IPS-18c (cell line): ENCODE results near the gene CHRNA4.
"Not testable (repeated sequence)": the region's sequence is repeated elsewhere in the genome, so short reads cannot be mapped to it uniquely, and the experiment has no call there.

Experiments
- H3K4me3 ChIP-seq: 2 replicates; pipeline ENCODE4 v1.7.0; 2013; ENCODE audit warnings: low read depth, mild to moderate bottlenecking, low read length, moderate library complexity; ENCODE audit not compliant: insufficient read depth
- H3K9me3 ChIP-seq: one replicate; pipeline ENCODE4 v1.6.1; 2013; ENCODE audit warnings: mild to moderate bottlenecking, low read length, moderate library complexity; ENCODE audit not compliant: control insufficient read depth, insufficient read depth

CHRNA4 gene

DNA sequence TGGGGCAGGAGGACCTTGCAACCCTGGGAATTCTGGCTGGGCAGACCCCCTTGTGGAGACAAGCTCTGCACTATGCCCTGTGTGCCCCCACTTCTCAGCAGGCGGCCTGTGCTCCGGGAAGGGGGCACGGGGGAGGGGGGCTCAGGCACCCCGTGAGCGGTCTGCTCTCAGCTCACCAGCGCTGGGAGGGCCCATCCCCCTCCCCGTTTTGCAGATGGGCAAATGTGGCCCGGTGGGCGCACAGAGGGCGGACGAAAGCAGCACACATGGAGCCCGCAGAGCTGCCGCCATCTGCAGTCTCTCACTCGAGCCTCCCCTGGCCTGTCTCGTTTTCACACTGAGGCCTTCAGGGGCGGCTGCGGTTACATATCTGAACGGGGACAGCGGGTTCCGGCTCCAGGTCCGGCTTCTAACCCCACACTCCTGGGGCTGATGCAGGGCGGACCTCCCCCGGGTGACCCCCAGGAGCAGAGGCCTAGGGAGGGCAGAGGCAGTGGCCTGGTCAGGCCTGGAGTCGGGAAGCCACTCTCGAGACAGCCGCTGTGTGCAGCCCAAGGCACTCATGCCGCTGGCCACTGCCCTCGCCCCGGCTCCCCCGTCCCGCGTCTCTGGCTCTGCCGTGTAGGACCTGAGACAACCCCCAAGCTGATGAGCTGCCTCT is 13.9 kb downstream of the CHRNA4 start:
- Histone ChIP-seq H3K4me3 (no peak overlapping the region), H3K9me3 (no peaks in the 10 kb centered on the region)

DNA sequence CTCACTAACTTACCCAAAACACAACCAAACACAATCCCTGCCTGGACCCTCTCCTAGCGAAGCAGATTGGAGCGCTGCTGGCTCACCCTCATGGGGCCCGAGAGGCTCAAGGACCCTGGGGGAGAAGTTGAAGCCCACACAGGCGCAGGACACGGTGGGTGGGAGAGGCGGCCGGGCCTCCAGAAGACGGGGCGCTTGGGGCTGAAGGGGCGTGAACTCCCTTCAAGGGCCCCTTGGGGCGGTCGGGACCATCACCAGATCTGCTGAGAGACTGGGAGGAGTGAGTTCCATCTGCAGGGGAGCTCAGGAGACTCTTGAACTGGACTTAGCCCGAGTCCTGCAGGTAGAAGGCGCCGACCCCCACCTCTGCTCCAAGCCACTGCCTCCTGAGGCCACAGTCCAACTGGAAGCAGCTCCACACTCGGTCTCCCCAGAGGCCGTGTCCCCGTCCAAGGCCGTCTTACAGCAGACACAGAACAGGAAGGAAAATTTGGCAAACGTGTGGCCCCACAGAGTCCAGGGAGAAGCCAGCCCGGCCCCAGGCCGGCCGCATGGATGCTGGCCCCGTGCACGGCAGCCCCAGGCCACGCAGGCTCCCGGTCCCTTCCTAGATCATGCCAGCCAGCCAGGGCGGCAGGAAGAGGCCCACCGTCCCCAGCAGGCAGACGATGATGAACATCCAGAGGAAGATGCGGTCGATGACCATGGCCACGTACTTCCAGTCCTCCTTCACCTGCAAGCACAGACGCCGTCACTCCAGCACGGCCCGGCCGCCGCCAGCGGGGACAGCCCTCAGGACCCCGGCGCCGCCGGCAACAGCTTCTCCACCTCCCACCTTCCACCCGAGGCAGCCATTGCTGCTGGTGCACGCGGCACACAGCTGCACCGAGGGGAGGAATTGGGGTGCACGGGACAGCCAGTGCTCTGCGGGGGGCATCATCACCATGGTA is 14.7 kb downstream of the CHRNA4 start:
- H3K9me3 ChIP-seq, result no peaks in the 10 kb centered on the region
- no peak overlapping the region for H3K4me3 ChIP-seq

DNA sequence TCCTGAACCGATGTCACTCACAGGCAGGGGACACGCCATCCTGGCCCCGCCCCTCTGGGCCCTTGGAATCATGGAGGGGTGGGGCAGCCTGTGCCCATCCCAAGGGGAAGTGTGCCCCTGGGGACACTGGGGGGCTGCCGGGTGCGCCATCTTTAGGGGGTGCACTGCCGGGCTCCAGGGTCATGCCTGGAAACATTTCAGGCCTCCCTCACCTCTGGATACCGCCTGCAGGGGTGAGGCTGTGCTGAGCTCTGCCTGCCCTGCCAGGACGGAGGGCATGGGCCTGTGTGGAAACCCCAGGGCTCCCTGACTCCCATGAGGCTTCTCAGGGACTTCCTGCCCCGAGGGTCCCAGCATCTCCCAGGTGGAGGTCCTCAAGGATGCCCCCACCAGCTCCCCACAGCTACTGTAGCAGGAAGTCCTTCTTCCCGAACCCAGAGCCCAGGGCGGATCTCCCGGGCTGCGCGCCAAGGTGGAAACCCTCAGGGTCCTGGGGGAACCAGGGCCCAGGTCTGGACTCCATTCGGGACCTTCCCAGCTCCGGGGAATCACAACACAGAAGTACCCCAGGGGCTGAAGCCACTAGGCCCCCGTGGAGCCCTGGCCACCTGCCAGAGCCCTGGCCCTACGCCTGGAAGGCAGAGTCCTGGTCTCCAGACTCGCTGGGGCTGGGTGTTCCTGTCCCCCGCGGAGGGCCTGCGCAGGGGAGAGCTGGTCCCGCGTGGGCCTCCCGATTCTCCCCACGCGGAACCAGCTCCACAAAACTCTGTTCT is 15.6 kb downstream of the CHRNA4 start:
- Histone ChIP-seq H3K9me3 (no peaks in the 10 kb centered on the region), H3K4me3 (no peak overlapping the region)

DNA sequence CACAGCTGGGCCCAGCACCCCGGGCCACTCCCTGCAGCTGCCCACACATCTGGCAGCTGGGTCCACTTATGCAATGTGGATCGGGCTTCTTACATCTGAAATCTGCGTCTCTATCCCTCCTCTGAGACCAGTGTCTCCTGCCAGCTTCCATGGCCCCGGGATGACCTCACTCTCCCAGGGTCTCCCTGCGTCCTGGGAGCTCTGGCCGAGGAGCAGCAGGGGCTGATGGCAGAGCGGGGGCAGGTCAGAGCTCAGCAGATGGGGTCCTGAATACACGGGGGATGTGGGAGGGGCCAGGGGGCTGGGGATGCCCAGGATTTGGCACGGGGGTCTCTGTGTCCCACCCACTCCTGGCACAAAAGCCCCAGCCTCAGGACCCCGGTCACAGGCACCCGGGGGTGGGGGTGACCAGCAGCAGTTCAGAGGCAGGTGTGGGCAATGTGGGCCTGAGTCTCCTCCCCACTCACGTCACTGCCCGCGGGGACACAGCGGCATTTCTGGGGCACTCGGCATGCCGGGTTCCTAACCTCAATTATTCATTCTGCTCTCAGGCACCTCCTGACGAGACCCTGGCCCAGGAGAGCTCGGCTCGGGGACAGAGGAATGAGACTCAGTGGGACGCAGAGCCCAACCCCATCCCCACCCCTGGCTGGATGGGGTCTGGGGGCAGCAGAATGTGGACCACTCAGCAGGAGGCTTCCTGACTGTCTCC is 16.4 kb downstream of the CHRNA4 start:
- Histone ChIP-seq H3K9me3 (no peaks in the 10 kb centered on the region), H3K4me3 (no peak overlapping the region)

DNA sequence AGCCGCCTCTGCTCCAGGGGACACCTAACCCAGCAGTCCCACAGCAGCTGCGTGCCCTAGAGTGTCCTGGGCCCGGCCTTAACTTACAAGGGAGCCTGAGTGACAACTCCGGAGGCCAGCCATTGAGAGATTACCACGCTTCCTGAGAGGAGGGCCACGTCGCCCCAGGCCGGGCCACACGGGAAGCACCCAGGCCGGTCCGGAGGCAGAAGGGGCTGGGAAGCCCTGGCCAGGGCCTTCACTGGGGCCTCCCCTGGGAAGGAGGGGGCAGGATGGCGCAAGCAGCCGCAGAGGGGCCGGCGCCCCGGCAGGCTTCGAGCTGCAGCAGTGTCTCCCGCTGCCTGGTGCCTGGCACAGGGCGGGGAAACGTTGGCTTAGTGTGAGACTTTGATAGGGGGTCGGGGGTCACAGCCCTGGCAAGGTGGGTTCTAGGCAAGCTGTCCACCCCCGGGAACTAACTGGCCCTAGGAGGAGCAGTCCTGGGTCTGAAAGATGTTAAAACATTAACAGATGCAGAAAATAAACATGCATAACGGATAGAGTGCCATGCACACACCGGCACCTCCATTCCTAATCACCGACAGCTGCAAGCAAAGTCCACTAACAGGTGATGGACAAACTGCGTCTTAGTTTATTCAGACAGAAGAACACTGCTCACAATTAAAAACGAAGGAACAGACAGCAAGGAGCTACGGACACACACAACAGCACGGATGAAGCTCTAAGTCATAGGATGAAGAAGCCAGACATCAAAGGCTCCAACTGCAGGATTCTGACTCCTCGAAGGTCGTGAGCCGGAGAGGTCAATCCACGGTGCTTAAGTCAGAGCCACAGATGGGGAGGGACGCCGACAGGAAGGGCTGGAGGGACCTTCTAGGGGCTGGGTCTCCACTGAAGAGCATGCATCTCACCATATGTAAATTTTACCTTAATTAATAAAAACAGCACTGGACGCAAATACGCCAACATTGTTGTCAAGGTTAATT is 17.4 kb downstream of the CHRNA4 start:
- no peak overlapping the region for H3K4me3 ChIP-seq
- no peaks in the 10 kb centered on the region for H3K9me3 ChIP-seq

DNA sequence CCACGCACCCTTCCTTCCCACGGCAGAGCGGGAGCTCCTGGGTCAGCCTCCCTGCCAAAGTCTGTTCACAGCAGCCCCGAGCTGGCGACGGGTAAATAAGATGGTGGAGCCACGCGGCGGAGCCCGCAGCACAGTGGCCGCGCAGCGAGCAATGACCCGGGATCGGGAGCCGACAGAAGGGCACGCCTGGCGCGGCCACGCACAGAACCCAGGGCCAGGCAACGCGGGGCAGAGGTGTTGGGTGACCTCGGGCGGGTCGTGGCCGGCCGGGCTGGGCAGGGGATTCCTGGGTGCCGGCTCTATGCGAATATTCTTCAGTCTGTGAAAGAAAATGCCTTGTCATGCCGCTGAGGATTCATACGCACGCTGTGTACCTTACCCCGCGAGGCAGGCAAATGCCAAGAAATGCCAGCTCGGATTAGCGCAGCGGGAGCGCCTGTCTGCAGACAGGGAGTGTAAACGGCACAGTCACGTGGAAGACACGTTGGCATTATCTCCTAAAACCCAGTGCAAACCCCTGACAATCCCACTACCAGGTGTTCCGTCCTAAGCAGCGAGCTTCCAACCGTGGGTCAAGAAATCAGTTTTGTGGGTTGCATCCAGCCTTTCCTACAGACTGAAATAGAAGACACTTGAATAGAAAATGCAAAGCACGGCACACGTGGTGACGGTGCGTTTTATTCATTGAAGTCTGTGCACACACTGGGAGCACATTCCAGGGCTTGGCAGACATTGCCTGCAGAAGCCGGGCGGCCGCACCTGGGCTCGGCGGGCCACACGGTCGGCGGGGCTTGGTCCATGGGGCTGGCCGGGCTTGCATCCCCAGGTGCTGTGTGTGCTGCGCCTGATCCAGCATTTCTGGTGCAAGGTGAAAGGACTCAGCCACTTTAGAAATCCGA is 18.3 kb downstream of the CHRNA4 start:
- Histone ChIP-seq H3K4me3 (no peak overlapping the region), H3K9me3 (no peaks in the 10 kb centered on the region)

DNA sequence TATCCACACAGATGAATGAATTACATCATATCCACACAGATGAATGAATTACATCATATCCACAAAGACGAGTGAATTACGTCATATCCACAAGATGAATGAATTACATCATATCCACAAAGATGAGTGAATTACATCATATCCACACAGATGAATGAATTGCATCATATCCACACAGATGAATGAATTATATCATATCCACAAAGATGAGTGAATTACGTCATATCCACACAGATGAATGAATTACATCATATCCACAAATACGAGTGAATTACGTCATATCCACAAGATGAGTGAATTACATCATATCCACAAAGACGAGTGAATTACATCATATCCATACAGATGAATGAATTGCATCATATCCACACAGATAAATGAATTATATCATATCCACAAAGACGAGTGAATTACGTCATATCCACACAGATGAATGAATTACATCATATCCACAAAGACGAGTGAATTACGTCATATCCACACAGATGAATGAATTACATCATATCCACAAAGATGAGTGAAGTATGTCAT is 20.9 kb downstream of the CHRNA4 start:
- H3K4me3 ChIP-seq, result not testable (repeated sequence)

DNA sequence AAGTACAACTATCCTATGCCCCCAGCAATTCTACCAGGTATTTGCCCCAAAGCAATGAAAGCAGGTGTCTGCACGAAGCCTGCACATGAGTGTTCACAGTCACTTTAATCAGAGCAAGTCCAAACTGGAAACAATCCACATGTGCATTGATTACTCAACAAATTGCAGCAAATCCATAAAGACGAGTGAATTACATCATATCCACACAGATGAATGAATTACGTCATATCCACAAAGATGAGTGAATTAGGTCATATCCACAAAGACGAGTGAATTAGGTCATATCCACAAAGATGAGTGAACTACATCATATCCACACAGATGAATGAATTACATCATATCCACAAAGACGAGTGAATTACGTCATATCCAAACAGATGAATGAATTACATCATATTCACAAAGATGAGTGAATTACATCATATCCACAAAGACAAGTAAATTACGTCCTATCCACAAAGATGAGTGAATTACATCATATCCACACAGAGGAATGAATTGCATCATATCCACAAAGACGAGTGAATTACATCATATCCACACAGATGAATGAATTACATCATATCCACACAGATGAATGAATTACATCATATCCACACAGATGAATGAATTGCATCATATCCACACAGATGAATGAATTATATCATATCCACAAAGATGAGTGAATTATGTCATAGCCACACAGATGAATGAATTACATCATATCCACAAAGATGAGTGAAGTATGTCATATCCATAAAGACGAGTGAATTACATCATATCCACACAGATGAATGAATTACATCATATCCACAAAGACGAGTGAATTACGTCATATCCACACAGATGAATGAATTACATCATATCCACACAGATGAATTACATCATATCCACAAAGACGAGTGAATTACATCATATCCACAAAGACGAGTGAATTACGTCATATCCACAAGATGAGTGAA is 21.7 kb downstream of the CHRNA4 start:
- not testable (repeated sequence) for H3K4me3 ChIP-seq, H3K9me3 ChIP-seq

More for the DNA sequence above, 20.9 kb downstream of the CHRNA4 start:
- H3K9me3 ChIP-seq, result not testable (repeated sequence)

DNA sequence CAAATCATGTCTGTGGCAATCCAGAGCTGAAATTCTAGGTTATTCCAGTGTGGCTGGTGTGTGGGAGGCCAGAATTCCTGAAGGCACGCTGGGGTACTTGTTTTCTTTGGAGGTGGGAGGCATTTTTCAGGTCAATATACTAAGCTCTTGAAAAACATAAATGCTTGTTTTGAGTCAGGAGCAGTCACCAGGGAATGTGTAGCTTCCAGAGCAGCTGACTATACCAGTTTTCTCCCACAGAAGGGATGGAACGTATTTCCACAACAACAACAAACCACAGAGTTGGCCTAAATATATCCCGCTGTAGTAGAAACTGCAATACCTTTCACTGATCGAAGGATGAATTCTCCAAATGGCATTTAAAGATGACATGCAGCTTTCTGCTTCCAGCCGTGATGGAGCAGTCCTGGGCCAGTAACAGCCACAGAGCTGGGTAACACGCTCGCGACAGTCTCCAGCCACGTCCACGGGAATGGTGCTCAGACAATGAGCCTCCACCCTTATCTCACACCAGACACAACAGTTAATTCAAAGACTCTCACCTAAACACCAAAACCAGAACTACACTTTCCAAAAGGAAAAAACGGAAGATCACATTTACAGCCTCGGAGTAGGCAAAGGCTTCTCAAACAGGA is 23.2 kb downstream of the CHRNA4 start:
- H3K9me3 ChIP-seq, result peaks cover 3% of the 10 kb centered on the region

DNA sequence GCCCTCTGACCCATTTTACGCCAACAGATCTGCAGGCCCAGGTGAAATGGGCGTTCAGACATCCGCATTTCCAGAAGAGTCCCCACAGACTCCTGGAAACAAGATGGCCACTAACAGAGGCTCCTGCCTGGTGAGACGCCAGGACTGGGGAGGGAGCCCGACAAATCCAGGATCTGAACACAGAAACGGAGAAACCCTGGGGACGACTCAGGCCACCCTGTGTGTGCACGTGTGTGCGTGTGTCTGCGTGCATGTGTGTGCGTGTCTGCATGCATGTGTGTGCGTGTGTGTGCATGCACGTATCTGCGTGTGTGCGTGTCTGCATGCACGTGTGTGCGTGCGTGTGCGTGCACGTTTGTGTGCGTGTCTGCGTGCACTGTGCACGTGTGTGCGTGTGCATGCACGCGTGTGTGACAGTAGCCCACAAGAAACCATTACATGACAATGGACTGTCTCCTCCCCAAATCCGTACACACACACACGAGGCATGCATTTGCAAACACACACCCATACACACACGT is 24.9 kb downstream of the CHRNA4 start:
- peaks cover 8% of the 10 kb centered on the region for H3K9me3 ChIP-seq
- no peak overlapping the region for H3K4me3 ChIP-seq

More for the DNA sequence above, 23.2 kb downstream of the CHRNA4 start:
- no peak overlapping the region for H3K4me3 ChIP-seq

DNA sequence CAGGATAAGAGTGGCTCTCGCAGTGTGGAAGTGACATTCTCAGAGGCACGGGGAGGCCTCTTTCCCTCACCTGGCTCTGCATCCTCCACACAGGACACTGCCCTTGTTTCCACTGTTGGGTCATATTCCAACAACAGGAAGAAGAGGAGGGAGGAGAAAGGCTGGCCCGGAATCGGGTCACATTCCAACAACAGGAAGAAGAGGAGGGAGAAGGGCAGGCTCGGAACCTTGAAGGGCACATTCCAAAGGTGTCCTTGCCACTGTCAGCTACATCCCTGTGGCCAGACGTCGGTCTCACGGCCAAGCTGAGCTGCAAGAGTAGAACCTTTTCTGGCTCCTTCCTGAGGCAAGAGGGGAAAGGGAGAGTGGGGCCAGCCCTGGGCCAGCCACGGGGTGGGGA is 25.4 kb downstream of the CHRNA4 start:
- H3K9me3 ChIP-seq, result peaks cover 8% of the 10 kb centered on the region

DNA sequence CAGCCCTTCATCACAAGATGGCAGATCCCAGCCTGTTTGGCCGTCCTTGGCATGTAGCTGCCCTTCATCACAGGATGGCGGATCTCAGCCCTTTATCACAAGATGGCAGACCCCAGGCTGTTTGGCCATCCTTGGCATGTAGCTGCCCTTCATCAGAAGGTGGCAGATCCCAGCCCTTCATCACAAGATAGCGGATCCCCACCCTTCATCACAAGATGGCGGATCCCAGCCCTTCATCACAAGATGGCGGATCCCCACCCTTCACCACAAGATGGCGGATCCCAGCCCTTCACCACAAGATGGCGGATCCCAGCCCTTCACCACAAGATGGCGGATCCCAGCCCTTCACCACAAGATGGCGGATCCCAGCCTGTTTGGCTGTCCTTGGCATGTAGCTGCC is 26.1 kb downstream of the CHRNA4 start:
- not testable (repeated sequence) for H3K9me3 ChIP-seq, H3K4me3 ChIP-seq

More for the DNA sequence above, 25.4 kb downstream of the CHRNA4 start:
- no peak overlapping the region for H3K4me3 ChIP-seq

DNA sequence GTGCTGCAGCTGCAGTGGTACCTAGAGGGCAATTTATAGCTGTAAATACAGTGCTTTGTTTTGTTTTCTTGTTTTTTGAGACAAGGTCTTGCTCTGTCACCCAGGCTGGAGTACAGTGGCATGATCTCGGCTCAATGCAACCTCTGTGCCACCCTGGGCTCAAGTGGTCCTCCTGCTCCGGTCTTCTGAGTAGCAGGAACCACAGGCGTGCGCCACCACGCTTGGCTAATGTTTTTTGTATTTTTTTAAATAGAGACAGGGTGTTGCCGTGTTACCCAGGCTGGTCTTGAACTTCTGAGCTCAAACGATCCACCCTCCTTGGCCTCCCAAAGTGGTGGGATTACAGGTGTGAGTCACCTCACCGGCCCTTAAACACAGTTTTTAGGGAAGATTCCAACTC is 26.8 kb downstream of the CHRNA4 start:
- Histone ChIP-seq H3K9me3 (peaks cover 8% of the 10 kb centered on the region), H3K4me3 (no peak overlapping the region)
